Stimulated activated CD4-positive, alpha-beta T cell treated with anti-CD3 and anti-CD28 coated beads, Interleukin-4, amount 100 ng/mL, for 48 hours (primary cell): ENCODE results near the gene CACNA2D3.
"Not testable (repeated sequence)": the region's sequence is repeated elsewhere in the genome, so short reads cannot be mapped to it uniquely, and the experiment has no call there.

Experiments
- DNase-seq, 2 donors: peaks; one replicate each; pipeline ENCODE4 v3.0.0-alpha.2; 2020; ENCODE audit warnings: low read depth in 2 of 2

CACNA2D3 gene

DNA sequence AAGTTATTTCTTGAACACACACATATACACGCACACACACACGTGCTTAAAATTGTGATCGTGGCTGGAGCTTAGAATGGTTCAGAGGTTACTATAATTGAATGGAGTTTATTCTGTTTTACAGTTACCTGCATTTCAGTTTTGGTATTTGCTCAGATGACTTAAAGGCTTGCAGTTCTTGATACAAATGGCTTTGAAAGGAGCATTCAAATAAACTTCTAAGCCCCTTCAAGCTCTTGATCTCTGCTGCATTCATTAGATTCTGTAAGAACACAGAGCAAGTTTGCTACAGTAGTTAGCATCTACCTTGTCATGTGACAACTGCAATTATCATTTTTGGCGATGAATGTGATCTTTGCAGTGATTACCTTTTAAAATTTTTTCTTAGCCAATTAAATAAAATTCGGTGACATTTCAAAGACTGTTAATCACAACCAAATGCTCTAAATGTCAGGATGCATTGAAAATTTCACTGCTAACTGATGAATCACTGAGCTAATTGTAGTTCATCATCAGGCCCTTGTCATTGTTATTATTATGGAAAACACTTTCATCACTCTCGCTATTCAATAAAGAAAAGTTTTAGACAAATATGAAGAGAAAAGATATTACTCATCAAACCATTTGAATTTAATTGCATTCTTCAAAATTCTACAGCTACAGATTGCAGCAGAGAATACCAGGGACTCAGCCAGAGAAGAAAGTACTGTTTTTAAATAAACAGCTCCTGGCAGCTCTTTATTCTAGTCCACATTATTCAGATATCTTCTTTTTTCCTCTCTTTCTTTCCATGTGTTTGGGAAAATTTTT lies 509.4 kb downstream of the CACNA2D3 start:
- no peak for DNase-seq

DNA sequence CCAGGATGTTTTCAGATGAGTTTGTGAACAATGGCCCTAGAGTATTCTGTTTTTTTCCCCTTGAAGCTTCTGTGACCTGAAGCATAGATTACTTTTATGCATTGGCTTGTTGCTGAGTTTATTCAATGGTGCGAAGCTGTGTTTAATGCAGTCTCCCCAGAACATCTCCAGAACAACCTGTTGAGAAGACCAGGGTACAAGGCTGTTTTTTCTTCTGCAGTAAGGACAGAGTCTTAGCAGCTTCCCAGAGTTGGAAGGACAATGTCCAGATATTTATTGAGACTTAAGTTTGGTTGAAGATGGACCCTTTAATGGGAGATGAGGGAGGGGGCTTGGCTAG lies 509.9 kb downstream of the CACNA2D3 start:
- DNase-seq: no peak

DNA sequence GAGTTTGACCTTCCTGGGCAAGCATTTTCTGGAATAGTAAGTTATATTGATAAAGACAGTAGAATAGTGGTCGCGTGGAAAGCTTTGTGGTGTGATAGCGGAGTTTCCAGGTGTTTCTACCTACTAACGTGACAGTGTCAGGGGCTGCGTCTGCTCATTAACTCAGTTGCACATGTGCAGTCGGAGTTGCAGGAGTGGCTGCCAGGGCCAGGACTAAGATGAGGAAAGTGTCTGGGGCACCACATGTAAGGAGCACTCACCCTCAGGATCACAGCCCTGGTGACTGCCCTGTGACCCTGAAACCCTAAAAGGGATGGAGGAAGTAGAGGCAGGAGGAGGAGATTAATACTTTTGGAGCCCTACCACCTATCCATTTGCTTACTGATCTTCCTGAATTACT lies 510.5 kb downstream of the CACNA2D3 start:
- no peak for DNase-seq

GRCh38 chr3:54633444-54634121 lies 511.2 kb downstream of the CACNA2D3 start:
- no peak for DNase-seq

DNA sequence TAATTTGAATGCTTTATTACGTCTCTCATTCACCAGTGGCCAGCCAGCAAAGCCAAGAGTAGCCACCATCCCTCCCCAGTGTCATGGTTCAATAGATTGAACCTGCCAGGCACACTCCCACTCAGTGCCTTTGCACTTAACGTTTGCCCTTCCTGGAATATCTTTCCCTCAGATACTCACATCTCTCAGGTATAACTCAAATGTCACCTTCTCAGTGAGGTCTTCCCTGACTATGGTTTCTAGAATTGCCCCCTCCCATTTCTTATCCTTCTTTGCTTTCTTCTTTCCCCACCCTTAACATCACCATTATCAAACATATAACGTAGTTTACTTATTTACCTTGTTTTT lies 511.7 kb downstream of the CACNA2D3 start:
- no peak for DNase-seq

GRCh38 chr3:54639790-54640372 lies 517.5 kb downstream of the CACNA2D3 start:
- DNase-seq: not testable (repeated sequence)

DNA sequence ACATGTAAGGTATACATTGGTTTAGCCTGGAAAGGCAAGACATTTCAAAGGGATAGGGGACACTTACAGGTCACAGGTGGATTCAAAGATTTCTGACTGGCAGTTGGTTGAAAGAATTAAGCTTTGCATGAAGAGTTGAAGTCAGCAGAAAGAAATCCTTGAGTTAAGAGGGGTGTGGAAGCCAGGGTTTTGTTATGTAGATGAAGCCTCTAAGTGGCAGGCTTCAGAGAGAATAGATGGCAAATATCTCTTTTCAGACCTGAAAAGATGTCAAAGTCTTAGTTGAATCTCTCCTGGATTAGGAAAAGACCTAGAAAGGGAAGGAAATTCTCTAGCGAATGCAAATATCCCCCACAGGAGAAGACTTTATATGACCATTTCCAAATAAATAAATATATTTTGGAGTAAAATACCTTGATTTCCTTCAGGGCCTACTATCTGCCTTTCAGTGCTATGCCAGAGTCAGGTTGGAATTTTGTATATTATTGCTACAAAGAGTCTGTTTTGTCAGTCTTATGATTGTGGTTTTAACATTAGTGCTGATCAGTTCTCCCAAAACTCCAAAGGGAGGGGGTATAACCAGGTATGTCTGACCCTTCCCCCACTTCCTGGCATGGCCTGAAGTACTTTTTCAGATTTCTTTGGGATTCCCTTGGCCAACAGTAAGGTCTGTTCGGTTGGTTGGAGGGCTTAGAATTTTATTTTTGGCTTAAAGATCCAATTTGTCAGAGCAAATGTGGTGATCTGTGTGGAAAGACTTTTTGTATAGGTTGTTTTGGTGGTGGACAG lies 519.1 kb downstream of the CACNA2D3 start:
- DNase-seq: no peak

DNA sequence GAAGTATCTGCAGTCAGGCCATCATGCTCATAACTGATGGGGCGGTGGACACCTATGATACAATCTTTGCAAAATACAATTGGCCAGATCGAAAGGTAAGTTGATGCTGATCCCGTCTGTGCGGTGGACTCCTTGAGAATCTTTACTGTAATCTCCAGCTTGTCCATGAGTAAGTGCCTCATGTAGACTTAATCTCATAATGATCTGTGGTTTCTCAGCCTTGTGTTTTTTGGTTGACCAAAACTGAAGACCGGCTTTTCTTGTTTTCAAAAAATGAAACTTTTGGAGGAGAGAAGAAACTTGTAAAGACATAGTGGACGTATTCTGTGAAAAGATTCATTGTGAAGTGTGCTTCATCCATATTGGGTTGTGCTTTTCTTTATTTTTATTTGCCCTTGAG lies 519.8 kb downstream of the CACNA2D3 start:
- DNase-seq: no peak

DNA sequence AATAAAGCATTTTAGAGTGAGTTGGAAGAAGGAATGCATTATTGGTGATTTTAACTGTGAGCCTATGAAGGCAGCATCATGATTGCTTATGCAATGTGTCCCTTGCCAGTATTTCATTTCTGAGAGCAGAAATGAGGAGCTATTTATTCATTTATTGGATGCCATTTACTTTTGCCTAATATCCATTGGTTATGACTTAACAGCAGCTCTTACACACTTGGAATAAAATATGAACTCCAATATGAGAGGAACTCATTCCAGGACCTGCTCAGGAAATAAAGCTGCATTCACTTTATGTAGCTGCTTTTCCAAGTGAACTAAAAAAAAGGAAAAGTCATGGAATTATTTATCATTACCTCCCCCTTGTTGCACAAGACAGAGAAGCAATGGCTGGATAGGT lies 525.4 kb downstream of the CACNA2D3 start:
- DNase-seq: no peak

- DNase-seq: no peak
Measured at GRCh38 chr3:54649551-54649950, 527.2 kb downstream of the CACNA2D3 start.

DNA sequence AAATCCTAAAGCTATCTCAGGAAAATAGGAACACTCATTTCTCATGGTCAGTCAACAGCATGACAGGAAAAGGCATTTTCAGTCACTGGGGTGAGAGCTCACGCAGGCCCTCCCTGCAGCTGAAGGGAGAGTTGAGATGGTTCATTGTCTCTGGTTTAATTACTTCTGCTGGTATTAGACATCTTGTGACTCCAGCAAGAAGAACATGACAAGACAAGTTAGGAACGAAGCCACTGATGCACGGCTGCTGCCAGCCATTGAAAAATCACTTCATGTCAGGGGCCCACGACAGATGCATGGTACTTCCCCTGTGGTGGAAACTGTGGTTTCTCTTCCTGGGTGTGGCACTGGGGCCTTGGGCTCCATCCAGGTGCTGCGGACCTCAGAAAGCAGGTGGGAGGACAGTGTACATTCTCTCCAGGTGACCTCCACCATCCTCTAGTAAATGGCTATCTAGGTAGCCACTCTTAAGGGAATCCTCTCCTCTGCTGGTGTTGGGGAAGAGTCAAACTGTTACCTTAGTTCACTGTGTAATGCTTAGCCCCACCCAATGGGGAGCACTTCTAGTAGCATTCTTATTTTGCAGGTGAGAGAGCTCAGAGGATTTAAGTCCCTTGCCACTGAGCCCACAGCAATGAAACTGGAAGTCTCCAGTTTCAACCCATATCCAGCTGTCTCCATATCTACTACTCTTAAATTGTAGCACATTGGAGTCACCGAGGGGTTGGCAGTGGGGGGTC lies 531.3 kb downstream of the CACNA2D3 start:
- no peak for DNase-seq

- DNase-seq: no peak
Measured at GRCh38 chr3:54654776-54655175, 532.4 kb downstream of the CACNA2D3 start.

DNA sequence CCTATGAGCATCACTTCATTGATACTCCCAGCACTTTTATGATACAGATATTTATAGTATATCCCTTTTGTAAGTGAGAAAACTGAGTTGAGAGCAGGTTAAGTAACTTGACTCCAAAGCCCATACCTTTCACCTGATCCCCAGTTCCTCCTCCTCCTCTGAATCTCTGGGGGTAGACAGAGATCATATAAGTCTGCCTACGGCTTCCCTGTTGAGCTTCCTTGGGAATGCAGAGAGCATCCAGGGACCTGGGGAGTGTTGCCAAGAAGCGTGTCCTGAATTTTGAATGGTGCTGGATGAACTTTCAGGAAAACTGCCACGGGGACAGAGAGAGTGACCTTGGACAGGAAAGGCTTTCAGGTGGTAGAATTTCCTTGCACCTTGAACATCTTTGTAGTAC lies 537.0 kb downstream of the CACNA2D3 start:
- DNase-seq: no peak

DNA sequence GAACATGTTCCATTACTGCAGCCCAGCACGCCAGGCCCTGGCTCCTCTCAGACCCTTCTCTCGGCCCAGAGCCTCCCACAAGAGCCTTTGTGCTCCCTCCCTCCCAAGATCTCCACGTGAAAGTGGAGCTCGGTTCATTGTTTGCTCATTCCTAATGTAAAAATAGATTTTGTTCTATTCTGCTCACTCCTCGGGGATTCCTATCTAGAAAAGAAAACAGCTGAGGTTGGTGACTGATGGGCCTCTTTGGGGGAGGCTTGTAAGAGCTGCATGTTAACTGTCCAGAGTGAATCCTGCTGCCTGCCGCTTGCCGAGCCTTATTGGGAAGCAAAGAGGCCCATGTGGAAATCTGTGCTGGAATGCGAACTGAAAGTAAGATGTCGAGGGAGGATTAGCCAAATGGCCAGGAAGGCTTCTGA lies 538.4 kb downstream of the CACNA2D3 start:
- DNase-seq: no peak

DNA sequence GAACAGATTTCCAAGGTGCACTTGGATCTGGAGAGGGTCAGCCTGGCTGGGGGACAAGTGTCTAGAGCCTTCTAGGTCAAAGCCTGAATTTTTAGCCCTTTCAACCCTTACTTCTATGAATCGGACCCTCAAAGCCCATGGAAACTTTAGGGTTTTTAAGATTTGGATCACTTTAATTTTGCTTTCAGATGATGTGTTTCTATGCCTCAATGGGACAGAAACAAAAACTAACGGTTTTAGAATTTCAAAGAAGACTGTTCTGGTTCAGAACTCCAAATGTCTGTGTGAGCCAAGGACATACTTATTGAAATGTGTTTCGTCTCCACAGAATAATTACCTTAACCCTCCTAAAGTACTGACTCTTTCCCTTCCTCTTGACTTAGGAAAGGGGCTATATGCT lies 538.8 kb downstream of the CACNA2D3 start:
- DNase-seq: no peak

GRCh38 chr3:54663501-54664011 lies 541.2 kb downstream of the CACNA2D3 start:
- no peak for DNase-seq

DNA sequence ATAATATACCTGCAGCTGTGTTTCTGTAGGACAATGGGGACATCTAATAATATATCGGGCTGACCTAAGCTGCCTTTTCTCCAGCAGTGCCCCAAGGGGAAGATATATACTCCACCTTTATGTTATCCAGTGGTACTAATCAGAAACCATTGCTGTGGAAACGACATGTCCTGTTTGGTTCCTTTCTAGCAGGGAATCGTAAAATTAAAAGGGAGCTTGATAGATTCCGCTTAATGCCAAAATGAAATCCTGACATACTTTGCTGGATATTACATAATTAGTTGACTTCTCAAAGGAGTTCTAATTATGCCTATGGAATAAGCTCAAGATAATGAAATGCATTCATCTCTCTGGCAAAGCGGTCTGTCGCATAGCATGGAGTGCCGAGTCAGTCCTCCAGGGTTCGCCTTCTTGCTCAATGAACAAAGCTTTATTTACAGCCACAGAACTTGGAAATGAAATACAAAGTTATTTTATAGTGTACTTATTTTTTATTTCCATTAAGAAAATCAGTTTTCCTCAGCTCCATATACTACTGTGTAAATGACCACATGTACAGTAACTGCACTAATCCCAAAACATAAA lies 542.8 kb downstream of the CACNA2D3 start:
- DNase-seq: no peak

- DNase-seq: no peak
Measured at GRCh38 chr3:54668236-54668635, 545.9 kb downstream of the CACNA2D3 start.

DNA sequence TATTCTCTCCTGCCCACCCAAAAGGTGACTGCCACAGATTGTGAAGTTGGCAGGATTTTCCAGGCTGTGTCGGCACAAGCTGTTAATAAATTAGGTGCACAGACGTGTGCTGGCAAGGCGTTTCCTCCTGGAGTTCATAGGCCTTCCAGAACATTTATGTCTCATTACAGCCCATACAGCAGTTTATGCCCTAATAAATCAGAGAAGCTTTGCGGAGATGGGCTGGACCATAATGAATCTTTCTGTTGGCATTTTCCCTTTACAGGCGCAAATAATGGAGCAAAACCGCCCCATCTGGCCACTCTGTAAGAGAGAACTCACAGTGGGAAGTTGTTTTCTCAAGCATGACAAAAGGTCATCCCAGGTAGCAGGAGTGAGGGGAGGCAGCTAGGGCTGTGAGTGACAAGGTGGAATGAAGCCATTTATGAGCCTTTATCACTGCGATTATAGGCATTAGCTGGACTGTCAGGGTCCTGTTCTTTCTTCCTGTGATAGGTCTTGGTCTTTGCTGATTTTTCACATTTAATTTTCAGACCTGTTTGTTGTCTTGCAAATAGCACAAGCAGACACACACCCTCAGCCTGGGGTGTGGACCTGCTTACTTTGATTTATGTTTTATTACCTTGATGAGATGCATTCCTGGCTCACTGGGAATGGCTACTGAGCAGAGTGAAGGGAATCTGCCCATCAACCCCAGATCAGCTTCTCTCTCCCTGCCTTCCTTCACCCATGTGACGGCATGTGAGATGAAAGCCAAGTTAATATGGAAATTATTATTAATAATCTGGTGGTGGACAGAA lies 548.0 kb downstream of the CACNA2D3 start:
- DNase-seq: no peak

DNA sequence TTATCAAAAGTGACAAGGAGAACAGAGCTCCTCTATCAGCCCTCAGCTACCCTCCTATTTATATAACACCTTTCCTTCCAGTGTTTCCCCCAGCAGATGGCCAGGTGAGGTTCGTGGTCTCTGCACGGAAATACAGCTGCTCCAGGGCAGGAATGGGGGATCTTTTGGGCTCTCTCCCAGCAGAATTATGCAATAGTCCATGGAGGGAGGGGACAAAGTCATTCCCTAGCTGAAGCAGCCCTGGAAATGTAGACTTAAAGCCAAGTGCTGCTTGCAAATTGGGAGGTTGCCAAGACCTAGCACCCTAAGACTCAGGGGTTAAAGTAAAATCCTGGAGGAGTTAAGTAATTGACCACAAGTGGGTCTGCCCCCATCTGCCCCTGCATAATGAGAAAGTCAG lies 549.2 kb downstream of the CACNA2D3 start:
- no peak for DNase-seq
